HG03097 (cell line): ENCODE measurements around the gene FIZ1.

ENCODE experiments used
- ATAC-seq: cut with Tn5 transposase; IDR thresholded peaks from one replicate; pipeline ENCODE4 v1.9.1; 2021; ENCODE audit not compliant: unreplicated experiment, low FRiP score

FIZ1 gene

GRCh38 chr19:55636723-55637122, 37.4 kb upstream of the FIZ1 start:
- no peak for ATAC-seq

- no peak for ATAC-seq
Measured at GRCh38 chr19:55635856-55636440, 36.6 kb upstream of the FIZ1 start.

GRCh38 chr19:55635334-55635717, 36.0 kb upstream of the FIZ1 start:
- no peak for ATAC-seq

GRCh38 chr19:55633861-55634260, 34.5 kb upstream of the FIZ1 start:
- no peak for ATAC-seq

- no peak for ATAC-seq
Measured at GRCh38 chr19:55632463-55632834, 33.1 kb upstream of the FIZ1 start.

- no peak for ATAC-seq
Measured at GRCh38 chr19:55626350-55626749, 27.0 kb upstream of the FIZ1 start.

- no peak for ATAC-seq
Measured at GRCh38 chr19:55625004-55625326, 25.6 kb upstream of the FIZ1 start.

- ATAC-seq: peak; percentile 54
Measured at GRCh38 chr19:55624109-55625003, 25.0 kb upstream of the FIZ1 start, which contains the start of gene ZNF784. Gene ZNF784, minus strand, starts transcription at chr19:55624566. Its CDS starts 5 bp downstream, at chr19:55624561.

- no peak for ATAC-seq
Measured at GRCh38 chr19:55623561-55623960, 24.2 kb upstream of the FIZ1 start.

- ATAC-seq: no peak
Measured at GRCh38 chr19:55623130-55623529, 23.8 kb upstream of the FIZ1 start.

- ATAC-seq: no peak
Measured at GRCh38 chr19:55622242-55622969, 23.1 kb upstream of the FIZ1 start.

- no peak for ATAC-seq
Measured at GRCh38 chr19:55621673-55622231, 22.4 kb upstream of the FIZ1 start.

GRCh38 chr19:55621205-55621672, 21.9 kb upstream of the FIZ1 start:
- no peak for ATAC-seq

GRCh38 chr19:55620410-55621204, 21.3 kb upstream of the FIZ1 start:
- no peak for ATAC-seq

- ATAC-seq: no peak
Measured at GRCh38 chr19:55619286-55619685, 20.0 kb upstream of the FIZ1 start.

GRCh38 chr19:55618426-55618825, 19.1 kb upstream of the FIZ1 start:
- no peak for ATAC-seq

GRCh38 chr19:55617426-55617825, 18.1 kb upstream of the FIZ1 start:
- ATAC-seq: no peak

- ATAC-seq: no peak
Measured at GRCh38 chr19:55616395-55616875, 17.1 kb upstream of the FIZ1 start.

- ATAC-seq: no peak
Measured at GRCh38 chr19:55615543-55616394, 16.5 kb upstream of the FIZ1 start.
